Right lobe of liver (tissue), 6 donors: ENCODE measurements around the gene UBXN1. TPM values are rescaled to one million over a fixed set of nuclear protein-coding genes. Genes with fewer than 3 reads are reported as not detected.
A peak's percentile ranks its signal among the peaks of the same experiment; 100 is the strongest.

ENCODE experiments used
- ATAC-seq, 4 donors: fragments of 200-7000 bp; cut with Tn5 transposase; one replicate each; pipeline ENCODE4 v1.9.1; 2020; ENCODE audit warnings: mild to moderate bottlenecking in 4 of 4, moderate library complexity in 4 of 4
- DNase-seq, 3 donors: peaks; one replicate each; pipeline ENCODE4 v3.0.0-alpha.2; 2020
- H3K27ac ChIP-seq, 3 donors: fragments of 200-600 bp; one replicate each; pipeline ENCODE4 v1.8.0; 2022
- H3K27me3 ChIP-seq, 2 donors: fragments of 200-600 bp; one replicate each; pipeline ENCODE4 v1.8.0; 2022
- H3K36me3 ChIP-seq, 4 donors: fragments of 200-600 bp; sonication (generic) in 1 of 4; one replicate each; pipeline versions ENCODE4 v1.5.1 to v1.8.0; 2017 to 2022; ENCODE audit warnings: control low read depth in 1 of 4
- H3K4me1 ChIP-seq, 4 donors: fragments of 200-600 bp; sonication (generic) in 1 of 4; one replicate each; pipeline versions ENCODE4 v1.5.1 to v1.8.0; 2017 to 2022; ENCODE audit warnings: control low read depth in 1 of 4
- H3K4me3 ChIP-seq, 3 donors: fragments of 200-600 bp; one replicate each; pipeline ENCODE4 v1.8.0; 2022
- H3K9me3 ChIP-seq, 4 donors: fragments of 200-600 bp; sonication (generic) in 1 of 4; one replicate each; pipeline versions ENCODE4 v1.5.1 to v1.8.0; 2017 to 2022; ENCODE audit warnings: control low read depth in 1 of 4
- POLR2A ChIP-seq: fragments of 450-650 bp; IDR thresholded peaks from one replicate; pipeline ENCODE4 v1.6.1; 2017; ENCODE audit warnings: antibody characterized with exemption, mild to moderate bottlenecking
- WGBS: methylation state at CpG from one replicate; pipeline ENCODE4 v1.1.6; 2018; ENCODE audit warnings: low coverage, low lambda C conversion rate; ENCODE audit not compliant: insufficient coverage; ENCODE audit errors: missing lambda C conversion rate; 5-methylcytosine and 5-hydroxymethylcytosine counted together
- intact Hi-C, 2 donors: fragments of 100-400 bp; cut with DNase I; formaldehyde crosslinking; loops; one replicate each; pipeline versions ENCODE4 v1.11.2 to v1.14.1; 2022
- total RNA-seq, 6 experiments: library from RNA; depleted of rRNA in 2 of 6; stranded (reverse); fragments of >200 nt in 2 of 6; fragmentation: NEBNext Ultra II Directional in 3 of 6; extraction: Animal tissue kit (Norgen Biotek cat#: 25700) in 3 of 6; gene quantifications; one replicate each; pipeline versions ENCODE4 v1.1.0 to v1.2.4, GENCODE V29; 2016 to 2023
- TF ChIP-seq, protein P1 (sequence below), 4 donors: fragments of 200-600 bp in 3 of 4; fragments of 450-650 bp in 1 of 4; IDR thresholded peaks; one replicate each; pipeline versions ENCODE4 v1.5.1 to v1.8.0; 2016 to 2022; ENCODE audit warnings: antibody characterized with exemption in 4 of 4, mild to moderate bottlenecking in 2 of 4
- donor health status: DM: no; HTN: yes; CAD: no.
- donor health status: DM: no; HTN: no; CAD: no.
- donor health status: DM: no; HTN: no; CAD: no.
- donor health status: DM: no; HTN: yes; CAD: no.
- donor health status: DM: no; HTN: yes; CAD: no.

UBXN1 gene
- total RNA-seq, 6 experiments from 2014 or later = 24.7 to 41.9 (median 28.0) TPM

DNA sequence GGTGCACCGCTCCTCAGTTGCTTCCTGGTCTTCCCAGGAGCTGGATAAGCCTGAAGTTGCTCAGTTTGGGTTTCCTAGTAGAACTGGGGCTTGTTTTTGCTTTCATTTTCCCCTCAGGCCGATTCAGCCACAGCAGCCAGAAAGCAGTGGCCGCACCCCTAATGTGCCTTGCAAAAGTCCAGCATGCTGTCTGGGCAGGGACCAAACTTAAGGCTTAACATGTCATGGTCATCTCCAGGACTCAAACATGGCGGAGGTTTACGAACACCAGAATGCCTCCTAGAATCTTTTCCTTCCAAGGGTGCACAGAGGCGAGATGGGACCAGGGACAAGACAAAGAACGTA lies 31.1 kb upstream of the UBXN1 start:
- Histone ChIP-seq H3K36me3 (peaks cover 0 to 31% (median 5%) of the 10 kb centered on the region in 4 donors), H3K27ac (peak overlapping the region; percentile 96), H3K4me3 (peak overlapping the region; percentile 52 to 63 (median 58)), H3K9me3 (no peaks in the 10 kb centered on the region), H3K4me1 (peaks cover 0 to 65% (median 30%) of the 10 kb centered on the region in 4 donors), H3K27me3 (no peaks in the 10 kb centered on the region)
- TF ChIP-seq, protein P1, sequence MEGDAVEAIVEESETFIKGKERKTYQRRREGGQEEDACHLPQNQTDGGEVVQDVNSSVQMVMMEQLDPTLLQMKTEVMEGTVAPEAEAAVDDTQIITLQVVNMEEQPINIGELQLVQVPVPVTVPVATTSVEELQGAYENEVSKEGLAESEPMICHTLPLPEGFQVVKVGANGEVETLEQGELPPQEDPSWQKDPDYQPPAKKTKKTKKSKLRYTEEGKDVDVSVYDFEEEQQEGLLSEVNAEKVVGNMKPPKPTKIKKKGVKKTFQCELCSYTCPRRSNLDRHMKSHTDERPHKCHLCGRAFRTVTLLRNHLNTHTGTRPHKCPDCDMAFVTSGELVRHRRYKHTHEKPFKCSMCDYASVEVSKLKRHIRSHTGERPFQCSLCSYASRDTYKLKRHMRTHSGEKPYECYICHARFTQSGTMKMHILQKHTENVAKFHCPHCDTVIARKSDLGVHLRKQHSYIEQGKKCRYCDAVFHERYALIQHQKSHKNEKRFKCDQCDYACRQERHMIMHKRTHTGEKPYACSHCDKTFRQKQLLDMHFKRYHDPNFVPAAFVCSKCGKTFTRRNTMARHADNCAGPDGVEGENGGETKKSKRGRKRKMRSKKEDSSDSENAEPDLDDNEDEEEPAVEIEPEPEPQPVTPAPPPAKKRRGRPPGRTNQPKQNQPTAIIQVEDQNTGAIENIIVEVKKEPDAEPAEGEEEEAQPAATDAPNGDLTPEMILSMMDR (IDR thresholded peaks at IDR 0.05) = no peak
- TF ChIP-seq POLR2A = no peak
- peak in 2 of 3 donors; percentile 31 to 56 for DNase-seq
- intact Hi-C loops = no loop called here
- peak; percentile 0 to 8 (median 4) for ATAC-seq
- WGBS = 27% methylated on average over 3 of the region's 7 CpGs

DNA sequence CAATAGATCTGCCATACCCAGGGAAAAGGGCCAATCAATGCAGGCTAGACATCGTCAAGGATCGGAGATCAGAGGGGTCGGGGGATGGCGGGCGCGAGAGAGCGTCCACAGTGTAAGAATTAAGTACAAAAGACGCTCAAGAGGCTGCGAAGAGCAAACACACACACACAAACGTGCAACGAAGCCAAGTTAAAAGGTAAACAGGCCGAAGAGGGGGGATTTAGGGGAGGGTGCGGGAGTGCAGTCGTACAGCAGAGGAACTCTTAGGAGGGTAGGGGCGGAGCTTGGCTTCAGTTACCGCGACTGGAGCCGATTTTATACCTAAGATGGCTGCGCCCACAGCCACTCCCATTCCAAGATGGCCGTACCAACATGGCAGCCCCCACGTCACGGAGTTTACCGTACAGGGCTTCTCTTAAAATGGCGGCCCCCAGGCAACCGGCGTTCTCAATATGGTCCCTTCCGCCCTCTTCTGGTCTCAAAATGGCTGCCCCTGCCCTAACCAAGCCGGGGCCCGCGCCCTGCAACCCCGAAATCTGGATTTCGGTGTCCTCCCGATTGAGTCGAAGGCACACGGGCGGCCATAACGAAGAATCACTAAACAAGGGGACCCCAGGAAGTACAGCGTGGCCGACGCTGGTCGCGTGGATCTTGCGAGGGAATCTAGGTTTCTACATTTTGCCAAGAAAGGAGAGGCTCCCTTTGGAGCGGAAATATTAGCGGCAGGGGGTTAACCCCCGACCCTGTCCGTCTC lies 30.6 kb upstream of the UBXN1 start:
- H3K4me1 ChIP-seq = peaks cover 0 to 61% (median 28%) of the 10 kb centered on the region in 4 donors
- DNase-seq (peak; percentile 93 to 97 (median 96)), ATAC-seq (peak; percentile 71 to 83 (median 80))
- no peaks in the 10 kb centered on the region for H3K9me3 ChIP-seq
- no peaks in the 10 kb centered on the region for H3K27me3 ChIP-seq
- WGBS = 8% methylated on average over 38 of the region's 47 CpGs
- H3K4me3 ChIP-seq = peak overlapping the region; percentile 52 to 63 (median 58)
- H3K27ac ChIP-seq = peak overlapping the region; percentile 96
- TF ChIP-seq, protein P1 (IDR thresholded peaks at IDR 0.05) = no peak
- TF ChIP-seq POLR2A = peak; percentile 68
- intact Hi-C loops = no loop called here
- H3K36me3 ChIP-seq = peaks cover 0 to 25% (median 3%) of the 10 kb centered on the region in 4 donors

DNA sequence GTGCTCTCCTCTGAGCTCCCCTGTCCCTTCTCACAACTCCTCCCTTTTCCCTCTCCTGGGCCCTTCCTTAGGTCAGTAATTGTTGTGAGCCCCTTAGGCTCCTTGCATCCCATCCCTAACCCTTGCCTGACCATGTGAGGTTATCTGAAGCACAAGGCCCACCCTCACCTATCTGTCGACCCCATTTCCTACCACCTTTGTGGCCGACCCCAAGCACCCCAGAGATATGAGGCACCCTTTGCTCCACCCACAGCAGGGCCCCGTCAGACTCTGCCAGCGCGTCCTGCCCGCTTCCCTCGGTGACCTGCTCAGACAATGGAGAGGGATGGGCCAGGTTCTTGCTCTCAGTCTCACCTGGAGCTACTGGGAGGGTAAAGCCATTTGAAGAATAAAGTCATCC lies 29.9 kb upstream of the UBXN1 start:
- H3K27ac ChIP-seq = peak overlapping the region; percentile 96
- peaks cover 0 to 22% (median 3%) of the 10 kb centered on the region in 4 donors for H3K36me3 ChIP-seq
- intact Hi-C loops = no loop called here
- no peak for TF ChIP-seq POLR2A
- TF ChIP-seq, protein P1 (IDR thresholded peaks at IDR 0.05) = no peak
- 0% methylated on average over 7 of the region's 7 CpGs for WGBS
- DNase-seq (no peak), ATAC-seq (no peak)
- H3K4me3 ChIP-seq = peak overlapping the region; percentile 52 to 63 (median 58)
- H3K9me3 ChIP-seq = no peaks in the 10 kb centered on the region
- H3K4me1 ChIP-seq = peaks cover 0 to 54% (median 25%) of the 10 kb centered on the region in 4 donors
- no peaks in the 10 kb centered on the region for H3K27me3 ChIP-seq

DNA sequence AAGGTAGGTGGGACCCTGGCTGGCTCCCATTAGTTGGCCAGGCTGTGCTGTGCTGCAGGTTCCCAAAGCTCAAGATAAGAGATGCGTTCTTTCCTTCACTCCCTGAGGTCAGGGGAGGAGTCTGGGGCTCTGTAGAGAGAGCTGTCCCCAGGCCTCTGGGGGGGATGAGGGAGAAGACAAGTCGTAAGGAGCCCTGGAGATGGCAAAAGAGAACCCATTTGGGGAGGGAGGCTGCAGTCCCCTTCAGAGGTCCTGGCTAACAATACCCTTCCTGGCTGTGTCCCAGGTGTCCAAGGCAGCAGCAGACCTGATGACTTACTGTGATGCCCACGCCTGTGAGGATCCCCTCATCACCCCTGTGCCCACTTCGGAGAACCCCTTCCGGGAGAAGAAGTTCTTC lies 29.5 kb upstream of the UBXN1 start:
- ATAC-seq (no peak), DNase-seq (no peak)
- H3K27ac ChIP-seq = peak overlapping the region in 1 of 3 donors; percentile 96
- H3K4me1 ChIP-seq = peaks cover 0 to 50% (median 23%) of the 10 kb centered on the region in 4 donors
- 70% methylated on average over 2 of the region's 5 CpGs for WGBS
- TF ChIP-seq, protein P1 (IDR thresholded peaks at IDR 0.05) = no peak
- TF ChIP-seq POLR2A = no peak
- H3K27me3 ChIP-seq = no peaks in the 10 kb centered on the region
- peak overlapping the region in 1 of 3 donors; percentile 63 for H3K4me3 ChIP-seq
- intact Hi-C loops = no loop called here
- H3K36me3 ChIP-seq = peaks cover 0 to 22% (median 3%) of the 10 kb centered on the region in 4 donors
- no peaks in the 10 kb centered on the region for H3K9me3 ChIP-seq
